HEK293T (cell line): ENCODE measurements around the gene EXTL1.

Experiments
- CTCF ChIA-PET: fragments of 350-600 bp; formaldehyde crosslinking; extraction: SDS; loops from one replicate; lab custom pipeline; 2021; ENCODE audit warnings: antibody characterized with exemption, inconsistent platforms; lab: Yijun Ruan, JAX
- POLR2A ChIA-PET: fragments of 350-600 bp; formaldehyde crosslinking; extraction: SDS; loops from one replicate; lab custom pipeline; 2020; ENCODE audit warnings: antibody characterized with exemption, inconsistent platforms; lab: Yijun Ruan, JAX
- DNase-seq: peaks from one replicate; pipeline ENCODE4 v3.0.0; 2012; ENCODE audit warnings: mixed read lengths; ENCODE audit errors: extremely low spot score
- ARNT ChIP-seq: fragments of 450-650 bp; IDR thresholded peaks from 2 replicates; pipeline ENCODE4 v1.6.1; 2017; ENCODE audit warnings: mild to moderate bottlenecking
- BHLHE40 ChIP-seq: fragments of 450-650 bp; IDR thresholded peaks from 2 replicates; pipeline ENCODE4 v1.6.1; 2016; ENCODE audit warnings: mild to moderate bottlenecking, moderate library complexity, borderline replicate concordance
- CTBP1 ChIP-seq: fragments of 450-650 bp; IDR thresholded peaks from 2 replicates; pipeline ENCODE4 v1.6.1; 2016; ENCODE audit warnings: borderline replicate concordance
- ELF4 ChIP-seq: fragments of 450-650 bp; IDR thresholded peaks from 2 replicates; pipeline ENCODE4 v1.6.1; 2017; ENCODE audit warnings: antibody characterized with exemption
- FOXA1 ChIP-seq: fragments of 450-650 bp; IDR thresholded peaks from 2 replicates; pipeline ENCODE4 v1.6.1; 2016; ENCODE audit warnings: mild to moderate bottlenecking
- FOXK2 ChIP-seq: fragments of 450-650 bp; IDR thresholded peaks from 2 replicates; pipeline ENCODE4 v1.6.1; 2016; ENCODE audit warnings: mild to moderate bottlenecking
- FOXM1 ChIP-seq: fragments of 450-650 bp; IDR thresholded peaks from 2 replicates; pipeline ENCODE4 v1.6.1; 2017; ENCODE audit warnings: mild to moderate bottlenecking, borderline replicate concordance
- HDGF ChIP-seq: fragments of 450-650 bp; IDR thresholded peaks from 2 replicates; pipeline ENCODE4 v1.6.1; 2017; ENCODE audit warnings: antibody characterized with exemption, borderline replicate concordance
- L3MBTL2 ChIP-seq: fragments of 450-650 bp; conservative IDR thresholded peaks from 2 replicates; pipeline ENCODE4 v1.6.1; 2016; ENCODE audit warnings: mild to moderate bottlenecking
- LEF1 ChIP-seq: fragments of 450-650 bp; IDR thresholded peaks from 2 replicates; pipeline ENCODE4 v1.6.1; 2017; ENCODE audit warnings: mild to moderate bottlenecking, borderline replicate concordance
- NFRKB ChIP-seq: fragments of 450-650 bp; IDR thresholded peaks from 2 replicates; pipeline ENCODE4 v1.6.1; 2016; ENCODE audit warnings: mild to moderate bottlenecking, moderate library complexity
- SP1 ChIP-seq: fragments of 450-650 bp; IDR thresholded peaks from 2 replicates; pipeline ENCODE4 v1.6.1; 2017
- SUZ12 ChIP-seq: fragments of 450-650 bp; IDR thresholded peaks from 2 replicates; pipeline ENCODE4 v1.6.1; 2016; ENCODE audit warnings: mild to moderate bottlenecking
- TARDBP ChIP-seq: fragments of 450-650 bp; IDR thresholded peaks from 2 replicates; pipeline ENCODE4 v1.6.1; 2016
- ZNF384 ChIP-seq: fragments of 450-650 bp; IDR thresholded peaks from 2 replicates; pipeline ENCODE4 v1.6.1; 2016
- TF ChIP-seq, protein P1 (sequence below): fragments of 450-650 bp; IDR thresholded peaks from 2 replicates; pipeline ENCODE4 v1.6.1; 2016

EXTL1 gene

DNA sequence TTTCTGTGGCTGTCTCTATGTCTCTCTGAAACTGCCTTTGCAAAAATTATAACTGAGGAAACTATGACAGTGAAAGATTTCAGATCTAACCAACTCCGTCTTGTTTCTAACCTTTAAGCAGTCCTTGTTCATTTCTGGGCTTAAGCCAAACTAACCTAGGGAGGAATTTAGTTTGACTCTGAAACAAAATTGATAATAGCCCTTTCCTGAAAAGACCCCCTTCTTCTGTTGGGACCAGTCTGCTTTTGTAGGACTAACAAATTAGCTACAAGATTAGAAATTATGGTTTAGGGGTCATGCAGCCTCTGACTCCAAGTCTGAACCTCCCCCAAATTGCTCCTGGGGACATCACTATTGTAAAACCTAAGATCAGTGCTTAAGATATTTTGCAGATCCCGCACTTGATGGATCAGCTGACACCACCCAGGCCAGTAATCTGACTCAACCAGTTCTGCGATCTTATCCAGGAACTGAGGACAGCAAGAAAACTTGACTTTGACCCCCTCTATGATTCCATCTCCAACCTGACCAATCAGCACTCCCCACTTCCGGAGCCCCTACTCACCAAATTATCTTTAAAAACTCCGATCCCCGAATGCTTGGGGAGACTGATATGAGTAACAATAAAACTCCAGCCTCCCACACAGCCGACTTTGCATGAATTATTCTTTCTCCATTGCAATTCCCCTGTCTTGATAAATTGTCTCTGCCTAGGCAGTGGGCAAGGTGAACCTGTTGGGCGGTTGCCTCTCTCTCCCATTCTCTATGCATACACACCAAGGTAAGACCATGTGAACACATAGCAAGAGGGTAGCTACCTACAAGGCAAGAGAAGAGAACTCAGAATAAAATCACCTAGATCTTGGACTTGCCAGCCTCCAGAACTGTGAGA is 57.0 kb downstream of the EXTL1 start:
- CTCF ChIA-PET, result interaction anchor here (0.6 kb wide), 1 partner anchor 18 kb away, joined by 3 read pairs; no protein-coding TSS in a partner anchor
- no peak for DNase-seq
- POLR2A ChIA-PET, result interaction anchor here (1.0 kb wide), 1 partner anchor 42 kb away, joined by 3 read pairs; no protein-coding TSS in a partner anchor
- TF ChIP-seq LEF1 (no peak), SP1 (no peak), ARNT (no peak), SUZ12 (no peak), L3MBTL2 (no peak), TARDBP (no peak), HDGF (no peak), ZNF384 (no peak), FOXA1 (no peak)
- TF ChIP-seq, protein P1, sequence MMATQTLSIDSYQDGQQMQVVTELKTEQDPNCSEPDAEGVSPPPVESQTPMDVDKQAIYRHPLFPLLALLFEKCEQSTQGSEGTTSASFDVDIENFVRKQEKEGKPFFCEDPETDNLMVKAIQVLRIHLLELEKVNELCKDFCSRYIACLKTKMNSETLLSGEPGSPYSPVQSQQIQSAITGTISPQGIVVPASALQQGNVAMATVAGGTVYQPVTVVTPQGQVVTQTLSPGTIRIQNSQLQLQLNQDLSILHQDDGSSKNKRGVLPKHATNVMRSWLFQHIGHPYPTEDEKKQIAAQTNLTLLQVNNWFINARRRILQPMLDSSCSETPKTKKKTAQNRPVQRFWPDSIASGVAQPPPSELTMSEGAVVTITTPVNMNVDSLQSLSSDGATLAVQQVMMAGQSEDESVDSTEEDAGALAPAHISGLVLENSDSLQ, result no peak

DNA sequence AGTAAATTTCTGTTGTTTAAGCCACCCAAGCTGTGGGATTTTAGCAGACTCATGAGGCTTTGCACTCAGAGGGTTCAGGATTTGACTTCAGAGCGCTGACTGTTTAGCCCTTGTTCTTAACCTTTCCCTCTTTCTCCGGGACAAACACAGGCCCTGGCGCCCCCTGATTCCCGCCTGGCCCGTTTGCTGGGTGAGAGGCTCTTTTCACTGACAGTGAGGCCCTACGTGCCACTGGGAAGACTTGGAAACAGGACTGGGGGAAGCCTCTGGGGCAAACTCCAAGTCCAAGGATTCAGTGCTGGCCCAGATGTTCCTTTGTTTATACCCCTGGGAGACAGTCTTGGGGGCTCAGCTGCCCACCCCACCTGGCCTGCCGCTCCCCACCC is 57.6 kb downstream of the EXTL1 start:
- CTCF ChIA-PET, result no interaction called here
- no peak for DNase-seq
- TF ChIP-seq FOXM1 (no peak), LEF1 (no peak), HDGF (no peak), FOXA1 (no peak), BHLHE40 (no peak), SP1 (no peak), ZNF384 (no peak), ELF4 (no peak), FOXK2 (no peak), CTBP1 (no peak), ARNT (no peak), SUZ12 (no peak), L3MBTL2 (no peak), NFRKB (no peak), TARDBP (no peak)
- TF ChIP-seq, protein P1, result no peak
- POLR2A ChIA-PET, result interaction anchor here (1.0 kb wide), 1 partner anchor 42 kb away, joined by 3 read pairs; no protein-coding TSS in a partner anchor

DNA sequence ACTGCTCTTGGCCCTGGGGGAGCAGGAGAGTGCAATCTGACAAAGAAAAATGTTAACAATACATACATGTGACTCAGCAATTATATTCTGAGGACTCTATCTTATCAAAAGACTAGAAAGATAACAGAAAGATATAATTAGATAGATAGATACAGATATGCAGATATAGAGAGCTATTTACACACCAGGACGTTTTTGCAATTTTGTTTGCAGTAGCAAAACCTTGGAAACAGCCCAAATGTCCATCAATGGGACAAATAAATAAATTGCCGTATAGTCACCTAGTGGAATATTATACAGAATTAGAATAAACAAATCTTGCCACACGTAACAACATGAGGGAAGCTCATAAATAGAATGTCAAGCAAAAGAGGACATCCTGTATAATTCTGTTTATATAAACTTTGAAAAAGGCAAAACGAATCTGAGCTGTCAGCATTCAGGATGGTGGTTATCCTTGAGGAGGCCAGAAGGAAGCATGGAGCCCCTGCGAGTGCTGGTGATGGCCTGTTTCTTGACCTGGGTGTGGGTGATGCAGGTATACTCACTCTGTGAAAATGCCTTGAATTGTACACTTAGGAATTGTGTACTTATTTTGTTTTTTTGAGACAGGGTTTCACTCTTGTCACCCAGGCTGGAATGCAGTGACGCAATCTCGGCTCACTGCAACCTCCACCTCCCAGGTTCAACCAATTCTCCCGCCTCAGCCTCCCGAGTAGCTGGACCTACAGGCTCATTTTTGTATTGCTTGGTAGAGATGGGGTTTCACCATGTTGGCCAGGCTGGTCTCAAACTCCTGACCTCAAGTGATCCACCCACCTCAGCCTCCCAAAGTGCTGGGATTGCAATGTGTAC is 58.6 kb downstream of the EXTL1 start:
- no peak for DNase-seq
- CTCF ChIA-PET, result interaction anchor here (1.2 kb wide), 1 partner anchor 11 kb away, joined by 4 read pairs; no protein-coding TSS in a partner anchor
- TF ChIP-seq L3MBTL2 (no peak), ARNT (no peak), SP1 (no peak), LEF1 (no peak), TARDBP (no peak), FOXA1 (no peak), NFRKB (no peak), SUZ12 (no peak), FOXK2 (no peak), HDGF (no peak), CTBP1 (no peak), BHLHE40 (no peak), ZNF384 (no peak), FOXM1 (no peak), ELF4 (no peak)
- TF ChIP-seq, protein P1, result no peak
- POLR2A ChIA-PET, result no interaction called here

DNA sequence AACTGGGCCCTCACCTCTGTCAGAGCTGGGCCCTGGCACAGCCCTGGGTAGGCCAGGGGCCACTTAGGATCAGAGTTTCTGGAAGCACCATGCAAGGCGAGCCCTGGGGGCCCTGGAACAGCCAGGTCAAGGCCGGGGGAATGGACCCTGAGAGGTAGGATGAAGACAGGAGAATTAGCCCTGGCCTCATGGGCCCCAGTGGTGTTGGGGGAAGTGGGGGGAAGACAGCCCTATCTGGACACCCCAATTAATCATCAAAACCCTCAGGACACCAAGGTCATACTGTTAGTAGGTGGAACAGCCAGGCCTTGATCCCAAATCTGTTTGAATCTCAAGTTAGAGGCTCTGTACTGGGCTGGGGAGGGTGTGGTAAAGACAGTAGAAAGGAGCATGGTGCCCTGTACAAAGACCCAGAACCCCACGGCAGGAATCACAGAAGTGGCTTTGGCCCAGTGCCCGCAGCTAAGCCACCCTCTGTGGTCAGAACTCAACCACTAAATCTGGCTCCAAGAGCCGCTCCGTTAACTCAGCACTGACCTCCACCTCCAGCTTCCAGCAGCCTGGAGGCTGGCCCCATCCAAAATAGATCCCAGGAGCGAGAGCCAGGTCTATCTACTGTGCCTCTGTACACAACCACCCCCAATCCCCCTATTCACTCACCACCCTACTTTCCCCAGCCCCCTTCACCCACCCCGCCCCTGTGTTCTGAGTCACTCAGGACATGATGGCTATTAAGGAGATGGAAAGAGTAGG is 59.9 kb downstream of the EXTL1 start:
- TF ChIP-seq FOXA1, result no peak
- TF ChIP-seq LEF1, result no peak
- no peak for TF ChIP-seq ARNT
- no peak for TF ChIP-seq TARDBP
- TF ChIP-seq SP1, result no peak
- no peak for TF ChIP-seq FOXM1
- no peak for TF ChIP-seq L3MBTL2
- TF ChIP-seq, protein P1, result no peak
- no peak for TF ChIP-seq NFRKB
- no peak for TF ChIP-seq HDGF
- no peak for TF ChIP-seq SUZ12
- TF ChIP-seq CTBP1, result no peak
- no peak for TF ChIP-seq BHLHE40
- TF ChIP-seq FOXK2, result no peak
- no peak for TF ChIP-seq ZNF384
- ChIA-PET CTCF (no interaction called here), POLR2A (no interaction called here)

More for the DNA sequence above, 59.9 kb downstream of the EXTL1 start:
- no peak for DNase-seq
